Measurements from ENCODE around the gene BRSK2. TPM values are rescaled to one million over a fixed set of nuclear protein-coding genes. Genes with fewer than 3 reads are reported as not detected.

Gene BRSK2
- total and polyA plus RNA-seq, 7 donors, result 0.19 to 0.78 (median 0.32) TPM

DNA sequence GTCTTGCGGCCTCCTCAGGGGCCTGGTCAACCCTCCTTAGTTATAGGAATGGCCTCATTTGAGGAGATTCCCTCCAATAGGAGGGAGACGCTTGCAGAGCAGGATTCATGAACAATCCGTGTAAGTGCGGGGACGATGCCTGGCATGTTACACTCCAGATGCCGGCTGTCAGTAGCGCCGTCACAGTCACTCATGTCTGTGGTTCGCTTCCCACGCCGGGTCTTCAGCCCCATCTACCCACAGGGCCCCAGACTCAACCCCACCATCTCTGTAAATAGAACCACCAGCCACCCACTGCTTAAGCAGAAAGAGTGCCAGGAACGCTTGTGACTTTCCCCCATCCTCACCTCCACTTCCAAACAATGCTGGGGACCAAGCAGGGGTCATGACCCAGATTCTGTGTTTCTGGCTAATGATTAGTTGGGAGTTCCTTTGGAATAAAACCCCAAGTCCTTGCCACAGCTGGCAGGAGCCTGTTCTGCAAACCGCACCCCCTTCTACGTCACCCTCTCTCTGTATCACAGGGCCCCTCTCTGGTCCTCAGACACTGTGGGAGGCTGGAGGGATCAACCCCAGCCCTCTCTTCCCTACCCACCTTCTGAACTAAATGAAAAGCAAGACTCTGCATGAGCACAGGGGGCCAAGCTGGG is 41.5 kb upstream of the BRSK2 start:
- no peaks in the 10 kb centered on the region for H3K4me1 ChIP-seq
- 79 to 86% (median 79%) methylated on average over 14 of the region's 14 CpGs for WGBS, 3 donors
- intact Hi-C loops (cut with DNase I), result no loop called here
- no peak overlapping the region for H3K27ac ChIP-seq
- ATAC-seq (no peak), DNase-seq (peak in 1 of 2 donors; percentile 22)
- peaks cover 0 to 11% (median 7%) of the 10 kb centered on the region in 3 donors for H3K27me3 ChIP-seq (ENCODE audit: insufficient read depth in 3 of 3, low read length in 2 of 3)
- H3K9me3 ChIP-seq, result no peaks in the 10 kb centered on the region
- no peaks in the 10 kb centered on the region for H3K36me3 ChIP-seq (ENCODE audit: insufficient read depth in 1 of 2, low read depth in 1 of 2)
- TF ChIP-seq, protein P1, sequence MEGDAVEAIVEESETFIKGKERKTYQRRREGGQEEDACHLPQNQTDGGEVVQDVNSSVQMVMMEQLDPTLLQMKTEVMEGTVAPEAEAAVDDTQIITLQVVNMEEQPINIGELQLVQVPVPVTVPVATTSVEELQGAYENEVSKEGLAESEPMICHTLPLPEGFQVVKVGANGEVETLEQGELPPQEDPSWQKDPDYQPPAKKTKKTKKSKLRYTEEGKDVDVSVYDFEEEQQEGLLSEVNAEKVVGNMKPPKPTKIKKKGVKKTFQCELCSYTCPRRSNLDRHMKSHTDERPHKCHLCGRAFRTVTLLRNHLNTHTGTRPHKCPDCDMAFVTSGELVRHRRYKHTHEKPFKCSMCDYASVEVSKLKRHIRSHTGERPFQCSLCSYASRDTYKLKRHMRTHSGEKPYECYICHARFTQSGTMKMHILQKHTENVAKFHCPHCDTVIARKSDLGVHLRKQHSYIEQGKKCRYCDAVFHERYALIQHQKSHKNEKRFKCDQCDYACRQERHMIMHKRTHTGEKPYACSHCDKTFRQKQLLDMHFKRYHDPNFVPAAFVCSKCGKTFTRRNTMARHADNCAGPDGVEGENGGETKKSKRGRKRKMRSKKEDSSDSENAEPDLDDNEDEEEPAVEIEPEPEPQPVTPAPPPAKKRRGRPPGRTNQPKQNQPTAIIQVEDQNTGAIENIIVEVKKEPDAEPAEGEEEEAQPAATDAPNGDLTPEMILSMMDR (IDR thresholded peaks at IDR 0.05), result no peak
- H3K4me3 ChIP-seq, result no peak overlapping the region

DNA sequence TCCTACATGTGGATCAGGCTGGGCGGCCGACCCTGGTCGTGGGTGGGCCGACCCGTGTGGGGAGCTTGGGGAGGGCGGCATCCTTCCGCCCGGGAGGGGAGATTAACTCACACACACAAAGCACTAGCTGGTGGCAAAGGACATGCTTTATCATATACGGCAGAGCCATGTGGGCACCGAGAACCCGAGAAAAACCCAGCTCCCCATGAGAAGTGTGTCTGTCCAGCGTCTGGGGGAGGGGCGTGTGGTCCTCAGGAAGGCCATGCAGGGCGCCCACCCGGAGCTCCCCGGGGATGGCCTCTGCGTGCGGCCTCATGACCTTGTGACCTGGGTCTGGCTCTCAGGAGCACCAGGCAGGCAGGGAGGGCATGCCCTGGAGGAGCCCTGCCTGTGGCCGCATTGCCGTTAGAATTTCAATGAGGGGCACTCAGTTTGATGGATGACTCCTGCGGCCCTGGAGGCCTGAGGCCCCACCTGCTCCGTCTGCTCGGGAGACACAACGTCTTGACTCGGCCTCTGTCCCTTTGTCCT is 40.9 kb upstream of the BRSK2 start:
- WGBS, 3 donors, result 40 to 42% (median 41%) methylated on average over 18 to 25 of the region's 25 CpGs
- Histone ChIP-seq H3K4me3 (no peak overlapping the region), H3K36me3 (ENCODE audit: insufficient read depth in 1 of 2, low read depth in 1 of 2) (no peaks in the 10 kb centered on the region), H3K9me3 (no peaks in the 10 kb centered on the region), H3K4me1 (no peaks in the 10 kb centered on the region), H3K27me3 (ENCODE audit: insufficient read depth in 3 of 3, low read length in 2 of 3) (peaks cover 0 to 16% (median 8%) of the 10 kb centered on the region in 3 donors), H3K27ac (no peak overlapping the region)
- intact Hi-C loops (cut with DNase I), result no loop called here
- ATAC-seq, result no peak
- DNase-seq, result peak in 1 of 2 donors; percentile 32
- TF ChIP-seq, protein P1 (IDR thresholded peaks at IDR 0.05), result no peak

DNA sequence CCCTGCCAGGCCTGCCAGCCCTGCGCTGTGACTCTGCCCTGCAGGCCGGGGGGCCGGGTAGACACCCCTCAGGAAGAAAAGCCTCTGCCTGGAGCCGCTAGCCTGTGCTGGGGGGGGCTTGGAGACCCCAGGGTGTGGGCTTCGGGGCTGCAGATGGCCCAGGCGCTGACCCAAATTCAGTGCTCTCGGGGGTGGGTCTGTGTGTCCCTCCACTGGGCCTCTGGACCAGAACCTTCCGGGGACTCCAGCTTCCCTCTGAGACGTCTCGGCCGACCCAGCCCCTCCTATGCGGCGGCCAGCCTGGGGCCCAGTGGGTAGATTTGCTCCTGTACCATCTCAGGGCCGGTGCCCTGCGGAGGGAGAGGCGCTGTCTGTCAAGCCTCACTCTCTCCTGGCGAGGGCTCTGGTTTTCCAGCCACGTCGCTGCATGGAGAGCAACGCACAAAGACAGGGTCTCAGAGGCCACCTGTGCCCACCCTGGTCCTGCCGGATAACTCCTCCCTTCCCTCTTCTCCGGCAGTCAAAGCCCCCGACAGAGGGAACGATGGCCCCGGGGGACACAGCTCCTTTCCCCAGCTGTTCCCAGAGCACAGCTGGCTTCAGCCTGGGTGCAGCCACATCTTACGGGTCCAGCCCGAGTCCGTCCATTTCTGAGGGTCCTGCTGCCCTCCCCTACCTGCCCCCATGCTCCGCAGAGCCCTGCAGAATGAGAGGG is 40.2 kb upstream of the BRSK2 start:
- H3K27ac ChIP-seq, result no peak overlapping the region
- intact Hi-C loops (cut with DNase I), result no loop called here
- H3K36me3 ChIP-seq (ENCODE audit: insufficient read depth in 1 of 2, low read depth in 1 of 2), result no peaks in the 10 kb centered on the region
- TF ChIP-seq, protein P1 (IDR thresholded peaks at IDR 0.05), result no peak
- no peaks in the 10 kb centered on the region for H3K9me3 ChIP-seq
- H3K4me1 ChIP-seq, result no peaks in the 10 kb centered on the region
- DNase-seq (peak in 1 of 2 donors; percentile 24), ATAC-seq (no peak)
- WGBS, 3 donors, result 49 to 56% (median 56%) methylated on average over 29 of the region's 29 CpGs
- peaks cover 0 to 20% (median 9%) of the 10 kb centered on the region in 3 donors for H3K27me3 ChIP-seq (ENCODE audit: insufficient read depth in 3 of 3, low read length in 2 of 3)
- no peak overlapping the region for H3K4me3 ChIP-seq

DNA sequence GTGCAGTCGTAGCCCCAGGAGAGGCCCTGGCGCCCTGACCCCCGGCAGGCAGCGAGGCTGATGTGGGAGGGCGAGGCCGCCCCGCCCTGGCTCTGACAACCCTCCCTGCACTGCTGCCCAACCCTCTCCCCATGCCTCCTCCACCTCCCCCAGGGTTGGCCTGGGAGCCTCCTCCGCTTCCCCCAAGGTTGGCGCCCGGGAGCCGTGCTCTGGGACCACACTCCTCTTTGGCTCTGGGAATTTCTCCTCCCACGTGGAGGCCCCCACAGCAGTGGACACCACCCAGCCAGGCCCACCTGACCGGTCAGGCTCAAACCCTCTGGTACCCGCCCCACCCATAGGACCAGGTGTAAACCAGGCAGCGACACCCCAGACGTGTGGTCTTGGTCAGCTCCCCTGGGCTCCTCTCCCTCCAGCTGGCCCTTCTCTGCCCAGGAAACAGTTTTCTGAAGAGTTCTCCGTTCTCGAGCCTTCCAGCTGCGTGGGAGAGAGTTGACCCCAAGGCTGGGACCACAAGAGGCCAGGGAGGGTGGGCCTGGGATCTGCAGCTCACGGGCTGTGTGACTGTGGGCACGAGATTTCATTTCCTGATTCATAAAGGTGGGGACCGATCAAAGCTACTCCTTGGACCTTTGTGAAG is 39.5 kb upstream of the BRSK2 start:
- H3K4me3 ChIP-seq, result no peak overlapping the region
- peaks cover 0 to 24% (median 9%) of the 10 kb centered on the region in 3 donors for H3K27me3 ChIP-seq (ENCODE audit: insufficient read depth in 3 of 3, low read length in 2 of 3)
- ATAC-seq (no peak), DNase-seq (peak in 1 of 2 donors; percentile 26)
- no peaks in the 10 kb centered on the region for H3K9me3 ChIP-seq
- no peaks in the 10 kb centered on the region for H3K4me1 ChIP-seq
- intact Hi-C loops (cut with DNase I), result no loop called here
- H3K27ac ChIP-seq, result no peak overlapping the region
- TF ChIP-seq, protein P1 (IDR thresholded peaks at IDR 0.05), result no peak
- H3K36me3 ChIP-seq (ENCODE audit: insufficient read depth in 1 of 2, low read depth in 1 of 2), result no peaks in the 10 kb centered on the region
- WGBS, 3 donors, result 60 to 70% (median 61%) methylated on average over 17 to 22 of the region's 22 CpGs
